HG03571 (cell line): ENCODE data around the gene RUBCN.
A peak's percentile ranks its signal among the peaks of the same experiment; 100 is the strongest.
"Not testable (repeated sequence)": the region's sequence is repeated elsewhere in the genome, so short reads cannot be mapped to it uniquely, and the experiment has no call there.

Experiments used
- ATAC-seq: cut with Tn5 transposase; IDR thresholded peaks from one replicate; pipeline ENCODE4 v1.9.1; 2021; ENCODE audit not compliant: unreplicated experiment

The RUBCN gene

DNA sequence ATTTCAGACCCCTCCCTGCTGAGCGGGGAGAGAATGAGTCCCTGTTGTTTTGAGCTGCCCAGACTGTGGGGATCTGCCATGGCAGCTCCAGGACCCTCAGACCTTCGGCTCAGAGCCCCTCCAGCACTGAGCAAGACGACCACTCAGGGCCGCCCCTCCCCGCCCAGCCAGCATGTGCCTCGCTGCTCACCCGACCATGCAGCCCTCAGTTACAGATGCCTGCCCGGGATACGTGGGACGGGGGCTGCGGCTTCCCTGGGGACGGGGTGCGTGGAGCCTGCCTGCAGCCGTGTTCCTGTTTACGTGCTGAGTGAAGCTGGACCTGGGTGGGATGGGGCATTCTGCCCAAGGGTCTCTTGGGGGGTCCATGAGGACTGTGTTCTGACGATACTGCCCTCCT is 77.0 kb downstream of the RUBCN start:
- ATAC-seq = not testable (repeated sequence)

DNA sequence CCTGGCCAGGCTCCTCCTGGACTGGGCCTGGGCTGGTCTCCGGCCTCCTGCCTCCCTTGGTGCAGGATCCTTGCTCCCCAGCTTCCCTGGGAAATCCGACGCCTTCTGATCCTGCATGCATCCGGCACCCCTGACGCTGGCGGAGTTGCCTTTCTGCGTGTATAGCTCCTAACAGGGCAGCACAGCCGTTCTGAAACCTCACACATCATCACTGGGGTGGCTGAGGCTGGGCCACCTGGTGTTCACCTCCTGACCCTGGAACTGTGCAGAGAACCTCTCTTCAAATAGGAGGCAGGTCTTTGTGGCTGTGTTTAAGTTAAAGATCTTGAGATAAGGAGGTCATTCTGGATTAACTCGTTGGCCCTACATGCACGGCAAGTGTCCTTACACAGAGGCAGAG is 77.6 kb downstream of the RUBCN start:
- ATAC-seq = peak; percentile 51

DNA sequence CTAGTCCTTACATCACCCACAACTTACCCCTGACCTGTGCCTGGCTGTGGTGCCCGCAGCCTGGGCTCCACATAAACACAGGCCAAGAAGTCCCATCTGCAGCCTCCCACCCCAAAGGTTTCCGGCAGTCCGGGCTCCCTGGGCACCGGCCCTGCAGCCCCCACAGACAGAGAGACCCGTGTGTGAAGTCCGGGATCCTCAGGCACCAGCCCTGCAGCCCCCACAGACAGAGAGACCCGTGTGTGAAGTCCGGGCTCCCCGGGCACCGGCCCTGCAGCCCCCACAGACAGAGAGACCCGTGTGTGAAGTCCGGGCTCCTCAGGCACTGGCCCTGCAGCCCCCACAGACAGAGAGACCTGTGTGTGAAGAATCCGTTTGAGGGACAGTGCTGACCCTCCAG is 78.0 kb downstream of the RUBCN start:
- ATAC-seq = not testable (repeated sequence)

DNA sequence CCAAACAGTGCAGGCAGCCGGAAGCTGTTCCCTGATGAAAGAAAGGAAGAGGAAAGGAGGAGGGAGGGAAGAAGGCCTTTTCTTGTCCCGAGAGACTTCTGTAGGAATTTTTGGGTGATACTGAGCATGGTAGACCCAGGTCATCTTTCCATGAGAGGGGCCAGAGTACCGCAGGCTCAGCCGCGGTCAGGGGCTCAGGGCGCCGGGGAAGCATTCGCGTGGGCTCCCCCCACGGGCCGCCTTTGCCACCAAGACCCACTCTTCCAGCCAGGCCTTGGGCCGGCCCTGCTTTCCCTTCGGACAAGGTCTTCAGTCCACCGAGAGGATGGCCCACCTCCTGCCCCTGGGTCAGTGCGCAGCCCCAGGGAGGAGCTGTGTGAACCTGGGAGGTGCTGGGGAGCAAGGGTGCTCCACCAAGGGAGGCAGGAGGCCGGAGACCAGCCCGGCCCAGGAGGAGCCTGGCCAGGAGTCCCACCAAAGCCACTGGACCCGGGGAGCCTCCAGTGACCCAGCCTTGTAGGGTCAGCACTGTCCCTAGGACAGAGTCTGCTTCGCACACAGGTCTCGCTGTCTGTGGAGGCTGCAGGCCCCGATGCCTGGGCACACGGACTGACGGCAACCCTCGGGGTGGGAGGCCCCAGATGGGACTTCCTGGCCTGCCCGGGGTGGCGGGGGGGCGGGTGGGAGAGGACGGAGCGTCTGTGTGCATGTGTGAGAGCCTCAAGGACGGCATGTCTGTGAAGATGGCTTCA is 79.0 kb downstream of the RUBCN start:
- not testable (repeated sequence) for ATAC-seq

DNA sequence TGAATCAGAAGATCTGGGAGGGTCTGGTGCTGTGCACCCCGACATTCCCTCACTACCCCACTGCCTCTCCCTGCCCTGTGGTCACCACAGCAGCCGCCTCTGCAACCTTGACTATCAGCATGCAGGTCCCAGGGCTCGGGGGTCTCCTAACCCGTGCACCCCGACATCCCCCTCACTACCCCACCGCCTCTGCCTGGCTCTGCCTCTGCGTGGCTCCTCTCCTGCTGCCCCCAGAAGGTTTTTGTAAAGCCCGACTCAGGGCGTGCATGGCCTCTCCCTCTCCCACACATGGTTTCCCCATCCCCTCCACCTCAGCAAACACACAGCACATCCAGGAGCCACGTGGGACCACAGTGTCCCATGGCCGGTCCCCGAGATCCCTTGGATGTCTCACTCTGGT is 79.7 kb downstream of the RUBCN start:
- not testable (repeated sequence) for ATAC-seq

DNA sequence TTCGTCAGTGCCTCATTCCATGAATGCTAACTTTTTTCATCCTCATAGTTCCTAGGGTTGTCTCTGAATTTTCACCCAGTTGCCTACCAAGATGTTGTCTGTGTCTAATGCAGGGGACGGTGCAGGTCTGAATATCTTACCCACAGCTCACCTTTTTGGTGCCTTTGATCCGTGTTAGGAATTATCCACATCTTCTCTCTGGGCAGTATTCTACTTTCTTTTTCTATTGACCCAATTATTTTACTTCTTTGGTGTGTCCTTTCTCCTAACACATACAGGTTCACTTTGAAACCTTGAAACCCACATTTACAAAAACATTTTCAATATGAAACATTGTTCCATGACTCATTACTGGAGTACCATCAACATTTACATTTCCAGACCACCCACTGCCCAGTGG is 80.6 kb downstream of the RUBCN start:
- ATAC-seq = not testable (repeated sequence)

DNA sequence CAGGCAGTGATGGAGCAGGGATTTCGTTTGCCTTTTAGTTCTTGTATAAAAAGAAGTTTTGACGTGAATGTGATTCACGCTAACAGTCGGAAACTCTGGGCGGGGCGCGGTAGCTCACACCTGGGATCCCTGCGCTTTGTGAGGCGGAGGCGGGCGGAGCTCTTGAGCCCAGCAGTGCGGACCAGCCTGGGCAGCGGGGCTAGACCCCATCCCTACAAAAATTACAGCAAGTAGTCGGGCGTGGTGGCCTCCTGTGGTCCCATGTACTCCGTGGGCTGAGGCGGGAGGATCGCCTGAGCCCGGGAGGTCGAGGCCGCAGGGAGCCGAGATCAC is 81.7 kb downstream of the RUBCN start:
- peak; percentile 19 for ATAC-seq

DNA sequence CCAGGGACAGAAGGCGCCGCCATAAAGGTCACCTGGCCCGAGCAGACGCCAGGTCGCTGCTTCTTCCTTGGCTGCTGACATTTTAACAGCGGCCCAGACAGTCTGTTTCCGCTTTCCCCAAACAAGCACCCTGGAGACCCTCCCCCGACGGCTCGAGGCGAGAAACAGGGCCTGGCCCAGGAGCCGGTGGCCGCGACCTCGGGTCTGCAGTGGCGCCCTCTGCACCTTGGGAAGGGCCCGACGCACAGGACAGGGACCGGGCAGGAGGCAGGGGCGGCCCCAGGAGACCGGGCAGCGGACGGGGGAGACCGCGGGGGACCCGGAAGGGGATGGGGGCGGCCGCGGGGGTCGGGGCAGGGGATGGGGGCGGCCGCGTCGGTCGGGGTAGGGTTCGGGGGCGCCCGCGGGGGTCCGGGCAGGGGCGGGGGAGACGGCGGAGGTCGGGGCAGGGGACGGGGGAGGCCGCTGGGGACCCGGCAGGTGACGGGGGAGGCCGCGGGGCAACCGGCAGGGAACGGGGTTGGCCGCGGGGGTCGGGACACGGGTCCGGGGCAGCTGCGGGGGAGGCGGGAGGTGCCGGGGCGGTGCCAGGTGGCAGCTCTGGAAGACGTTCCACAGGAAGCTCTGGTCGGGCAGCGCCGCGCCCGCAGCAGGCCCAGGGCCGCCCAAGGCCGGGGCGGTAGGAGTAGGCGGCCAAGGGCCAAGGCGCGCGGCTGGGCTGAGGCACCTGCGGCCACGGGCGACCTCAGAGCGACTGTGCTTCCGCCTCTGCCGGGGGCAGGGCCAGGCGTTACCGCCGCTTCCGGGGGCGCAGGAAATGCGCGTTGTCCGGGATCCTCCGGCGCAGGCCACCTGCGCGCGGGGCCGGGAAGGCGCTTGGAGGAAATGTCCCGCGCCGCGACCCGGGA is 82.4 kb downstream of the RUBCN start:
- ATAC-seq = peak; percentile 86

DNA sequence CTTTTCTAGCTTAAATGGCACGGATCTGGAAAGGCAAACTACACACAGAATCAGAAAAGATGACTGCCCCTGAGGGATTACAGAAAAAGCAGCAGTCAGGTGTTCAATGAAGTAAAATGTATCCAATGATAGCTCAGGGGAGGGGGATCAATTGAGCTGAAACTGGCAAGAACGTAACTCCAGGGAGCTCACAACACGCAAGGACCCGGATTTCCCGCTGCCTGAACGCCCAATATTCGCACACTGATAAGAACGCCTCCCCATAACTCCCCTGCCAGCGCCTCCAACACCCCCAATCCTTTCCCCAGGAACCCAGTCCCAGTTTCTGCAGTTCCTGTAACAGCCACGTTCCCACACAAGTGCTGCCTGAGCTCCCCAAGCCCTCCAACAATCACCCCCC is 83.8 kb downstream of the RUBCN start:
- ATAC-seq = not testable (repeated sequence)

DNA sequence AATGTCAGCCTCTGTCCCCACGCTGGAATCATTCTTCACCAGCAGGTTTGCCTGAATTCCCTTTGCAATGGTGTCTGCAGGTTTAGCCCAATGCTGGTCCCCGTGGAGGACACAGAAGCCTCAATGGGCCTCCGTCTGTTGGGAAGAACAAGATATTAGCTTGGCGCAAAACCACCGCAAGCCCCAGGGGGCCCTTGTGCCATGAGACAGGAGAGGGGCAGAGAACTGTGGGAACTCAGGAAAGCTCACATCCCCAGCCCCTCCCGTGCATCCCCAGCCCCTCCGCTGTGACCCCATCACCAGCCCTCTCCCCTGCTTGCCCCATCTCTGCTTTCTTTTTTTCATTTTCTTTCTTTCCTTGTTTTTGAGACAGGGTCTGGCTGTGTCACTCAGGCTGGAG is 89.1 kb downstream of the RUBCN start:
- not testable (repeated sequence) for ATAC-seq

GRCh38 chr3:197647191-197647590 is 89.5 kb downstream of the RUBCN start:
- not testable (repeated sequence) for ATAC-seq

- not testable (repeated sequence) for ATAC-seq
Measured at GRCh38 chr3:197646294-197646693, 90.4 kb downstream of the RUBCN start.

- ATAC-seq = not testable (repeated sequence)
Measured at GRCh38 chr3:197637556-197637955, 99.1 kb downstream of the RUBCN start.

- ATAC-seq = not testable (repeated sequence)
Measured at GRCh38 chr3:197631989-197632388, 104.7 kb downstream of the RUBCN start.

GRCh38 chr3:197630766-197631165 is 105.9 kb downstream of the RUBCN start:
- ATAC-seq = not testable (repeated sequence)

GRCh38 chr3:197629286-197629685 is 107.4 kb downstream of the RUBCN start:
- ATAC-seq = not testable (repeated sequence)

DNA sequence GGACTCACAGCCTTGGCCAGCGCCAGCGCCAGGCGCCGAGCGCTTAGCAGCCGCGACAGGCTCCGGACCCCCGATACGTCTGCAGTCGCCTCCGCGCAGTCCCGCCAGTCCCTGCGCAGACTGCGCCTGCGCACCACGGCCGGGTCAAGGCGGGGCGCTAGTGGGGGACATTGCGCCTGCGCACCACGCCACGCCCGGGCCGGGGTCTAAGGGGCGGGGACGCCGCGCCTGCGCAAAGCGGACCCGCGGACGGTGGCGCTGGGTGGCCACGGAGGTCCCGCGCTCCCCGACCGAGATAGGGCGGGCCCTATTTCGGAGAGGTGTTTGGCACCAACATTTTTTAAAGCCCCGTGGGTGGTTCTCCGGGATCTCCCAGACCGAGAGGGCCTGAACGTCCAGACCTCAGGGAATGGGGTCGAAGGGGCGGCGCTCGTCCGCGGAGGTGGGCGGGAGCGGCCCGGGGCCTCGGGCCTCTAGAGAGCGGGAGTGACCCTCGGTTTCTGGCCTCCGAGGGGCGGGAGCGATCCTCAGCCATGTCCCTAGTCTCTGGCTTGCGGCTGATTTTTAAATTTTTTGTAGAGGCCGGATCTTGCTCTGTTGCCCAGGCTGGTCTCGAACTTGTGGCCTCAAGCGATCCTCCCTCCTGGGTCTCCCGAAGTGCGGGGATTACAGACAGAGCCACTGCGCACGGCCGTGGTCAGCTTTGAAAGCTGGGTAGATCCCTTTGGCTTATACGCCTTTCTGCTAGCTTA is 108.8 kb downstream of the RUBCN start:
- ATAC-seq = peak; percentile 65

- ATAC-seq = peak; percentile 42
Measured at GRCh38 chr3:197627158-197627771, 109.4 kb downstream of the RUBCN start.

- ATAC-seq = peak; percentile 7
Measured at GRCh38 chr3:197626404-197627157, 110.1 kb downstream of the RUBCN start.

- ATAC-seq = not testable (repeated sequence)
Measured at GRCh38 chr3:197621478-197621877, 115.2 kb downstream of the RUBCN start.
